Putamen (tissue), 1 donor: ENCODE measurements around the gene ALDH1L1.
"Not testable (repeated sequence)": the region's sequence is repeated elsewhere in the genome, so short reads cannot be mapped to it uniquely, and the experiment has no call there.

ENCODE experiments used
- DNase-seq: peaks from one replicate; pipeline ENCODE4 v3.0.0-alpha.2; 2016; ENCODE audit warnings: low spot score

ALDH1L1 gene

DNA sequence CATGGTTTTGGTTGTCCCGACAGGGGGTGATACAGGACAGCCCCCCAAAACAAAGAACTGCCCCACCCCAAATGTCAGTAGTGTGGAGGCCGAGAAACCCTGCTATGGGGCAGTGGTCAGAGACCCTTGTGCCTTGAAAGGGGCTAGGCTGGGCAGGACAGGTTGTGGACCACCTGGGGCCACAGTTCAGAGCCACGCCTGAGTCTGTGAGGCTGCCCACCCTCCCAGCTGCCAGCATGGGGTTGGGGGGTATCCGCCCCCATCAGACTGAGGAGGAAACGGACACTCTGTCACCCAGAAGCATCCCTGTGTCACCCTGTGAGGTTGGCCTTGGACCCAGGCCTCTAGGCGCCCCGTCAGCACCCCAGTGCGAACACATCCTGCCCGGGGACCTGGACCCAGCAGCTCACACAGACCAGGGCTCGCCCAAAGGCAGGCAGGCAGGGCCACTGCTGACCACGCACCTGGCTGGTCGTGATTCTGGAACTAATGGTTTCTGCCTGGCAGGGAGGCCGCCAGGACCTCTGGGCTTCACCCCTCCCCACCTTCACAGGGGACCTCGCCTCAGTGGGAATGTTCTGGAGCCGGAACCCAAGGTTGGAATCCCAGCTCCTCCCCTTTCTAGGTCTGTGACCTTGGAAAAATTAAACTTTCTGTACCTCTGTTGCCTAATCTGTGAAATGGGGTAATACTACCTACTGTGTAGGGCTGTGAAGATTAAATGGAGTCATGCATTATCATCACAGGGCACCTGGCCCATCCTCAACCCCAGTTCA is 97.8 kb downstream of the ALDH1L1 start:
- no peak for DNase-seq

DNA sequence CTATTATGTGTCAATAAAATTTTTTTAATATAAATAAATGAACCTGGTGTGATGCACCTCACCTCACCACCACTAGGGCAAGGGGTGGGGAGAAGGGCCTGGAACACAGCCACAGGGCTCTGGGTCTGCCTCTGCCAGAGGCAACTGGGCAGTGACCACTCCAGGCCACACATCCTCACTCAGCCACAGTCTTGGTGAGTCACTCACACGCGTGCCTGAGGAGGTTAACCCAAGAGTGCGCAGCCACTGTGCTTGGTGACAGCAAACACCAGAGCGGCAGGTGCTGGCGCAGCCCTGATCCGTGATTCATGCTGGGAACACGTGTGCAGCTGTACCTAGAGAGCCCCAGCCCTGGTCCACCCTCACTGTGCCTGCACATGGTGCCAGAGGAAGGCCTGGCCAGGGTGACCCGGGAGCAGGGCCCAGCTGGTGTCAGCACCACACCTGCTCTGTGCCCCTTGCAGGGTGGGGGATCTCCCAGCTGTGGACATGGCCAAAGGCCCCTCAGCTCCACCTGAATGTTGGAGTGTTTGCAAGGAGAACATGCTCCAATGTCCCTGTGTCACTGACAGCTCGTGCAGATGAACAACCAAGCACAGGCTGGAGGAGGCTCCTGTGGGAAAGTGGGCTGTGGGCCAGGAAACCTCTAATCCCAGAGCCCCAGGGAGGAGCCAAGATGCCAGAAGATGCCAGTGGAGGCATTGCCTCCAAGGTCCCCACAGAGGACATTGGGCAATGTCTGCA is 98.6 kb downstream of the ALDH1L1 start:
- no peak for DNase-seq

DNA sequence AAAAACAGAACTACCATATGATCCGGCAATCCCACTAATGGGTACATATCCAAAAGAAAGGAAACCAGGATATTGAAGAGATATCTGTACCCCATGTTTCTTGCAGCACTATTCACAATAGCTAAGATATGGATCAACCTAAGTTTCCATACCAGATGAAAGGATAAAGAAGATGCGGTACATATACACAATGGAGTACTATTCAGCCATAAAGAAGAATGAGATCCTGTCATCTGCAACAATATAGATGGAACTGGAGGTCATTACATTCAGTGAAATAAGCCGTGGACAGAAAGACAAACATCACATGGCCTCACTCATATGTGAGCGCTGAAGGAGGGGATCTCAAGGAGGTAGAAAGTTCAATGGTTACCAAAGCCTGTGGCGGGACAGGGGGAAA is 99.4 kb downstream of the ALDH1L1 start:
- no peak for DNase-seq

DNA sequence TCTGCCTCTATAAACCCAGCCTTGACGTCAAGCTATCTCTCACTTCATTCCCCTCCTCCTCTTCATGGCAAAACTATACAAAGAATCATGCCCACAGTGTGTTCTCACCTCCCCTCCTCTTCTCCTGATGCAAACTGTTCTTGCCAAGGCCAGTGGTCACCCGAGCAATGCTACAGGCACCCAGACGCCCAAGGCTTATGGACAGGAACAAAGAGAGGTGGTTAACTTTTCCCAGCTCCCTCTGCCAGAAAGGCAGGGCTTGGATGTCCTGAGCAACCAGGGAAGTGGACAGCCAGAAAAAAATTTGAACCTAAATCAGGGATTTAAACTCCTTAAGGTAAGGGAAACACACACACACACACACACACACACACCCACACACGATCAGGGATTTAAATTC is 101.5 kb downstream of the ALDH1L1 start:
- no peak for DNase-seq

DNA sequence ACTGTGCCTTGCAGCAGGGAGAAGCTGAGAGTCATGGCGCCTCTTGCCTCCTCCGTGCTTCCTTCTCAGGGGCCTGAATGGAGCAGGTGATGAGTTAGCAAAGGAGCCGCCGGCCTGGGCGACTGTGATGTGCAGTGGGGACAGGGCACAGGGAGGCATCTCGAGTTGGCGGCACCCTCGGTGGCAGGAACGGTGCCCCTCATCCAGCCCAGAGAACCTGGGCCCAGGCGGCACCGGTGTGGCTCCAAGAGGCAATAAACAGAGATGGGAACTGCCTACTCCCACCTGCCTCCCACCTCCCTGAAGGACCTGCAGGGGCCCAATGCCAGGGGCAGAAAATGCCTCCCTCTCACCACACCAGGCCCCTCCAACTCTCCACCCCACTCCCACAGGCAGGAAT is 102.6 kb downstream of the ALDH1L1 start:
- DNase-seq: no peak

DNA sequence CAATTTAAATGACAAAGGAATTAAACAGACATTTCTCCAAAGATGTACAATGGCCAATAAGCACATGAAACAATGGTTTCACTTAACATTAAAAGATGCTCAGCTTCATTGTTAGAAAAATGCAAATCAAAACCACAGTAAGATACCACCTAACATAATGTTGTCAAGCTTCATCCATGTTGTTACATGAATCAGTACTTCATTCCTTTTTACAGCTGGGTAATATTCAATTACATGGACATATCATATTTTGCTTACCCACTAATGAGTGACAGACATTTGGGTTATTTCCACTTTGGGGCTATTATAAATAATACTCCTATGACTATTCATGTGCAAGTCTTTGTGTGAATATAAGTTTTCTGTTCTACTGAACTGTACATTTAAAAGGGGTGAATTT is 104.2 kb downstream of the ALDH1L1 start:
- DNase-seq: no peak

DNA sequence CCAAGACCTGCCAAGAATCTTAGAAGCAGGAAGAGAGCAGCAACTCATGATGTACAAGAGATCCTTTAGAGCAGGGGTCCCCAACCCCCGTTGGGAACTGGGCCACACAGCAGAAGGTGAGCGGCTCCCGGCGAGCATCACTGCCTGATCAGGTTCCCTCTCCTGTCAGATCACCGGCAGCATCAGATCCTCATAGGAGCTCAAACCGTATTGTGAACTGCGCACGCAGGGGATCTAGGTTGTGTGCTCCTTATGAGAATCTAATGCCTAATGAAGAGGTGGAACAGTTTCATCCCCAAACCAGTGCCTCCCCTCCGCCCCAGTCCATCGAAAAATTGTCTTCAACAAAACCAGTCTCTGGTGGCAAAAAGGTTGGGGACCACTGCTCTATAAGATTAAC is 110.2 kb downstream of the ALDH1L1 start:
- no peak for DNase-seq

DNA sequence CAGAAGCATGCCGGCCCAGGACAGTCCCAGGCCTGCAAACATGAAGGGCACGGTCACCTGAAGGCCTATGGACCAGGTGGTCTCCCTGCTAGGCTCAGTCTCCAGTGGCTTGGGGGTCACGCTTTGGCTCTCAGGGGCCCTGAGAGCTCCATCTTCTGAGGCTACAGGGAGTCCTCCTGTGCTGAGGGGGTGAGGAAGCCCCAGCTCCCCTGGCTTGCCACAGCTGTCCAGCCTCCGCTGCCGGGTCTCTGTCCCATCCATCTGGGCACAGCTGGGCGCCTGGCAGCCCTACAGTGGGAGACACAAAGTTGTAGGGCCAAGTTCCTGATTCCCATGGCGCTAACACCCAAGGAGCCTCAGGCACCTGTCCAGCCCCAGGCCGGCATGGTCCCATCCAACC is 112.4 kb downstream of the ALDH1L1 start:
- no peak for DNase-seq

DNA sequence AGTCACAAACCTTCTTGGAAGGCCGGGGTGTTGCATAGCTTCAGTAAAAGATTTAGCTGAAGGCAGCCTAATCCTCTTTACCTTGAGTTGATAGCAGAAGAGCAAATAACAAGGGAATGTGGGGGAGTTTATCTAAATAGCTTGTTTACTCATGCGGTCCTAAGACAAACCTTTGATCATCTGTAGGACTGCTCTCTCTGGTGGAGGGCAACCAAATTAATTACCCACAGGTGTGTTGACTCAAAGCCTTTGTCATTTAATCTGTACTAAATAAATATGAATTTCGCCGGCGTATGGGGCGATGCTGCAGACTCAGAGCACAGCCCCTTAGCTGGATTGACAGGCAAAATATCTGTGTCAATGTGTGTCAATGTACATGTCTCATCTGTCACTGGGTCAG is 113.7 kb downstream of the ALDH1L1 start:
- DNase-seq: not testable (repeated sequence)

DNA sequence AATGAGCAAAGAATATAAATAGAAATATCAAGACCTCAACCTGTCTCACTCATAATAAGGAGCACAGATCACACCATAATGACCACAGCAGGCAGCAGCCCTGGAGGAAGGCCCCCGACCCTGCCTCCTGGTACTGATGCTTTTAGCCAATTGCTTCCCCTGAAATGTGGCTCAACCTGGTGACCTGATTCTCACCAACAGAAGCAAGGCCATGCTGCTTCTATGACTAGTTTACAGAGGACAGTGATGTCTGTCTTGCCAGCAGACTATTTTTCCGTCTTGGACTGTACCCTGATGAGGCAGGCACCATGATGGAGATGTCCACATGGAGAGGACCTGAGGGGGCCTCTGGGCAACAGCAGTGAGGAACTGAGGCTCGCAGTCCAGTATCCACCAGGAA is 114.5 kb downstream of the ALDH1L1 start:
- no peak for DNase-seq

DNA sequence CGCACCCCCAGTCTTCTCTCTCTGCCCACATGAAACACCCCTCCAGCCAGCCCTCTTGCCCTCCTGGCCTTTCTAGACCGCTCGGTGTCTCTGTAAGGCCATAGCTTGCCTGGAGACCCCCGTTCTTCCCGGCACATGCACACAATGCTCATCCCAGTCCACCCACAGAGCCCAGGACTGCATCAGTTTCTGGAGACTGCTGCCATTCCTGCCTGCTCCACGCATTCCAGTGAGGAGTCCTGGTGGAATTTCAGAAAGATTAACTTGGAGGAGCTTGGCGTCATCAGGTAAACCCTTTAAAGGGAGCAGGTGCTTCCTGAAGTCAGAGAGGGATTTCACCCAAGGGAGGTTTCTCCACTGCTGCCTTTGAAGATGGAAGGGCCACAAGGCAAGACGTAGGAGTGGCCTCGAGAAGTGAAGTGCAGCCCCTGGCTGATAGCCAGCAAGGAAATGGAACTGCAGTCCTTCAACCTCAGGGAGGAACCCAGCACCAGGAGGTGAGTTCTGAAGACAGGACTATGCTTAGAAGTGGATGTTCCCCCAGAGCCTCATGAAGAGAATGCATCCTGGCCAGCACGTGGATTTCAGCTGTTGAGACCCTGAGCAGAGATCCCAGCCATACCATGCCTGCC is 115.6 kb downstream of the ALDH1L1 start:
- DNase-seq: no peak

DNA sequence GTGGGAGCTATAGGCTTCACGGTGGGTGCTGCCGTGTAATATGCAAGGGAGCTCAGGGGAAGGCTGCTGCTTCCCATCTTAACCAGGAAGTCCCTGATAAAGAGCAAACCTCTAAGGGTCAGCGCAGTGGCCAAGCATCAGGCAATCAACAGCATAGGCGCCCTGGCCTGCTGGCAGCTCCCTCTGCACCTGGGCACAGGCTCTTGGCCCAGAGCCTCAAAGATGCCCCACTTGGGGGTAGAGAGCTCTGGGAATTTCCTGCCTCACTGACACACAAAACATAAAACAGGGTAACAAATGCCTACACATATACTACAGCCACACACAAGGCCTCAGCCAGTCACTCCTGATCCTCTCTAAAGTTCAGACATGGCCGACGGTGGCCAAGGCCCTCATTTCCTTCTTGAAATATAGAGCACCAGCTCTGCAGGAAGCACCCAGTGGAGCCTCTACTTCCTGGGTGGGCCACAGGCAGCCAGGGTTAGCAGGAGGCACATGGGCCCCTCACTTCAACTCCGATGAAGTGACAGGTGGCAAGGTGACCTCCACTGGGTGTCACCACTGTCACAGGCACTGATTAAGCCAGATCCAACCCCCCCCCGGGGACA is 116.9 kb downstream of the ALDH1L1 start:
- no peak for DNase-seq

DNA sequence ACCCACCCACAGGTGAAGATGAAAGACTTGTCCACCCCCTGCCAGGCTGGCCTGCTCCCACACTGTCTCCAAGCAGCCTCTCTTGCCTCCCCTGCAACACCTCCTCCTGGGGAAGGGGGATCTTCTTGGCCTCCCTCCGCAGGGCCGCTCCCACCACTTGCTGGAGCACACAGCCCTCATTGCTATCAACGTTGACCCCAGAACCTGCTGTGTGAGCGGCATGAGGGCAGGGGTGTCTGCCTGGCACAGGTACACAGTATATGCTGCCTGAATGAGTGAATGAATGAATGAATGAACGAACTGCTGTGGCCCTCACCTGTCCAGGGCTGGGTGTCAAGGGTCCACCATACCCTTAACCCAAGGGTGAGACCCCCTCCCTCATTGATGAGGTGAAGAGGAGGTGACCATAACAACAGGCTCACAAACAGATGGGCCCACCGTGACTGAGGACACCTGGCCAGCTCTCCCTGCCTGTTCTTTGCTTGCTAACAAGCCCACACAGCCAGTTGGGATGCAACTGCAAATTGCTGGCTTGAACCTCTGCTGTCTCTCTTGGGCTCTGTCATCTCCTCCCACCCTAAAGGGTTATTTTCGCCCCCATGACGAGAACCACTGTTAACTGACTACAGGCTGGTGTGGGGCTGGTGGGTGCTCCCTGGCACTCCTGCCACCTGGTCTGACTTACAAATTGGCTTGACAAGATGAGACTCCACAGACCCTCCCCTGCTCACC is 118.9 kb downstream of the ALDH1L1 start:
- no peak for DNase-seq

DNA sequence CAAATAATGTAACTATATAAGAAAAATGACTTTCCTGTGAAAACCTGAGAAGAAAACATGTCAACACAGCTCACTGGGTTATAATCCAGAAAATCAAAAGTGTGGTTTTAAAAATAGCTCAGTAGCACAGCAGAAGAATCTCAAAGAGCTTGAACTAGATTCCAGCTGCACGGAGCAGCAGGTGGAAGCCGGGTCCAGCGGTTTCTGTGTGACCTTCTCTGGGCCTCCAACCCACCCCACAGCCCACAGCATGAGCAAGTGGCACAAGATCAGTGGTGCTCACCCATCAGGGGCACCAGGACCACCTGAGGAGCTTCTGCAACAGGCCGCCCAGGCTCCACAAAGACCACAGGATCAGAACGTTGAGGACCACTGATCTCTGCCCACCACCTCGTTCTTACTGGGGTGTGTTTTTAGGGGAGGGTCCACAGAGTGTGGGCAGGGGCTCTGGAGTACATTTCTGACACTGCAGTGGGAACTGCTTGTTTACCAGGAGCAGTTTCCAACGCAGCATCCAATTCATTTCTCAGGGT is 119.7 kb downstream of the ALDH1L1 start:
- DNase-seq: no peak

DNA sequence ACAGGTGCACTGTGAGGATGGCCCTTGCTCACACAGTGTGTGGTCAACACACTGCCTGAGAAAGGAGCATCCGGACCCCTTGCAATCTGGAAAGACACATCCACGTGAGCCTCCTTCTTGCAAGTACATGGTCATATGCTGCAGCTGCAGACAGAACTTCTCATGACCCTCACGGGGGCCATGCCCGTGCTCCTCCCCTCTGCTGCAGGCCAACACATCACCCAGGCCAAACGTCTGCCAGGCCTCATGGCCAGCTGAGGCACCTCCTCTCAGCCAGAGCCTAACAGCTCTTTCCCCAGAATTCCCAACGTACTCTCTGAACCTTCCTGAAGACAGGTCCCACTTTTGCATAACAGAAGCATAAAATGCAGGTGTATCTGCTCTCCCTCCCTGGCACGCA is 121.7 kb downstream of the ALDH1L1 start:
- DNase-seq: no peak

DNA sequence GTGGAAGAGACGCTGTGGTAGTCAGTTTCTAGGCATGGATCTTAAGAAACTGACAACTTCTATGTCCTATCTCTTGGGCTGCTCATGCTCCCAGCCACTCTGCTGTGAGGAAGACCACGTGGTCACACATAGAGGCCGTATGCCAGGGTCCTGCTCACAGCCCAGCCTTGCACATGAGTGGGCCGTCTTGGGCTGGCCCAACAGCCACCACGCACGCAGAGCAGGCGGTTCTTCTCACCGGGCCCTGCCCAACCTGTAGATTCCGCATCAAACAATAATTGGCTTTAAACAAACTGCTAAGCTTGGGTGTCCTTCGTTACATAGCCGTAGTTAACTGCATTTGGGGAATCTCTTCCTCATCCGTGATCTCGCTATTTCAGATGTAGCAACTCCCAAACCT is 122.5 kb downstream of the ALDH1L1 start:
- no peak for DNase-seq

DNA sequence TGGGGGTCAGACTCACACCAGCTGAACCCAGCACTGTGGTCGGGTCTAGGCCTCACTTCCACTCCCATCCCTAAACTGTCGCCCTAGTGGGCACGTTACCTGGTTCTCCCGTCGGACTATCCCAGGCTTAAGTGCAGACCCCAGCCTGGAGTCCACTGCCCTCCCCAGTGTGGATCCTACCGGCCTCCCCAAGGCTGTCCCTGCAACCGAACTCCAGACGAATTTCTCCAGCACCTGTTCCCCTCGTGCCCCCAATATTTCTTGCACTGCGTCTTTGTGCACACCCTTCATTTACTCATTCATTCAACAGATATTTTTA is 122.9 kb downstream of the ALDH1L1 start:
- DNase-seq: no peak

DNA sequence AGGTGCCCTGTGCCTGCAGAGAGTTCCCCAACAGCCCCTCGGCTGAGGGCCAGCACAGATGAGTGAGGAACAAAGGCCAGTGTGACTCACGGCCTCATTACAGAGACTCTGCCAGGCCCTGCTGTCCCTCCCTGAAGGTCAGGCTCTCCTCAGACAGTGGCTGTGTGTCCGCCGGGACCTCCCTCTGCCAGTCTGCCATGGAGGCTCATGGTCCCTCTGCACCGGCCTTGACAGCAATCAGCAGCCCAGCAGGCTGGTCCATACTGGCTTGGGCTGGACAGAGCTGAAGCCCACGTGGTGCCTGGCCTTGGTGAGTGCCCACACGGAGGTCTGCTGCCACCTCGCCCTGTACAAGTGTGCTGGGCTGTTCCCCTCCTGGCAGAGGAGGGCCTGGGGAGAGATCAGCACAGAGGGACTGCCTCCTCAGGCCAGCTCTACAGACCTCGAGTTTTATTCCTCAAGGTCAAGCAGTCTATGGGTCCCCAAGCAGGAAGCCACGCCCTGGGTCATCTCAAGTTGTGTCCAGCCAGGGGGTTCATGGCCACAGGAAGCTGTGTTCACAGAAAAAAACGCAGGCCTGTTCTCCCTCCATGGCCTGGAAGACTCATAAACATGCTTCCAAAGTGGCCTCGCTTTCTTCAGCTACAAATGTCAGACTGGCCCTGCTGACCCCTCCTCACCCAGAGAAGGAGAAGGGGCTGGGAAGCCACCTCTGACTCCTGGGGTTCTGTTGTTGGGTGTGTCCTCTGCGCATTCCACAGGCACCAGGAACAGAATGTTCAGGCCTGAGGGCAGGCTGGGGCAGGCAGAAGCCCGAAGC is 123.5 kb downstream of the ALDH1L1 start:
- DNase-seq: no peak

DNA sequence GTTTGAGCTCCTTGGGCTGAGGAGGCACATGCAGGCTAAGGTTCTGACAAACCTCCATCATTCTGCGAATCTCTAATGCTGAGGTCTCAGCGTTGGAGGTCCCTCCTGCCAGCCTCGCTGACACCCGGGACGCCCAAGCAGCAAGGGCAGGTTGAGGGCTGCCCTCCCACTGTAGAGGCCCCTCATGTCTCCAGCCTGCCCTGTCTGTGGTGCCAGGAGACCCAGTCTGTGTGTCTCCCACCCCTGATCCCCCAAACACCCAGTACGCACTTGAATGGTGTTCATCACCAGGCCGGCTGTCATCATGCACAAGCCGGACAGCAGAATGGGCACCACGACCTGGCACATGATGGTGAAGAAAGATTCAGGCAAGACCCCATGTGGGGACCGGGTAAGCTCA is 124.3 kb downstream of the ALDH1L1 start:
- DNase-seq: no peak

DNA sequence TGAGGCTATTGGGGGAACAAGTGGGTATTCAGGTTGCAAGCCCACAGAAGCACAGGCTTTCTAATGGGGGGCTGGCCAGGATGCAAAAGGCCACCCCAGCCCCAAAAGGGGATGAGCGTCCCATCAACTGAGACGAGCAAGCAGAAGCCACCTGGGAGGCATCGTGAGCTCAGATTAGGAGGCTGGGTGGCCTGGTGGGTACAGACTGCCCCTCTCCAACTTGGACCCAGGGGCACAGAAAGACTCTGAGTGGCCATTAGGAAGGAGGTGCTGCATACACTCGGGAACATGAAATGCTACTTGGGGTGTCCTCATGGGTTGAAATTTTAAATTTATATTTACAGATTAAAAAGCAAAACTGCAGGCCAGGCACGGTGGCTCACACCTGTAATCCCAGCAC is 125.5 kb downstream of the ALDH1L1 start:
- DNase-seq: no peak

DNA sequence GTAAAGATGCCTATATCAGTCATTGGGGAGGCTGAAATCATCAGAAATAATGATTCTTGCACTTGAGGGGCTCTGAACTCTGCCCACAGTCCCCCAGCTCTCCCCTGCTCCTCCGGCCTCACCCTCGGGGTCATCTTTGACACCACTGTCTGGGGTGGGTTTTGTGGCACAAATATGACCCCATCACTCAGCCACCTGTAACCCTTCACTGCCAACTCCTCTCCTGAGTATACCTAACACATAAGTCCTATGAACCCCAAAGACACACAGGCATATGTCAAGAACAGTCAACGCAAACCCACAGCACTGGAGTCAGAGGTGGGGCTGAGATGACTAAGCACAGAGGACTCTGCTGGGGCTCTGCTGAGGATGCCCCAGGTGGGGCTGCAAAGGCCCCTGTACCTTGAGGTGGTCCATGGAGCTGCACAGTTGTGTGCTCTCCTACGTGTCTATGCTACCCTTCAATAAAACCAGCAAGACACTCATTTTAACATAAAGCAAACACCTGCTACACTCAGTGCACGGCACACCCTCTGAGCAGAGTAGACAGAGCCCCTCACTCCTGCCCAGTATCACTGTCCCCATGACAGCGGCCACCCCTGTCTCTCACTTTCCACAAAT is 126.3 kb downstream of the ALDH1L1 start:
- no peak for DNase-seq
